Measurements from ENCODE around the gene LTBP3. TPM values are rescaled to one million over a fixed set of nuclear protein-coding genes. Genes with fewer than 3 reads are reported as not detected.

The LTBP3 gene
- total and polyA plus RNA-seq, 9 of the 15 experiments (the other 6 are each of a cell fraction or from before 2014, with no cell fraction given) = 0.06 to 20.5 (median 4.8) TPM

- no peak for TF ChIP-seq ZBTB8A (IDR thresholded peaks at IDR 0.05; ENCODE audit: partially characterized antibody)
- TF ChIP-seq ZBTB2 (IDR thresholded peaks at IDR 0.05) = peak; percentile 67
- TF ChIP-seq CTCF (IDR thresholded peaks at IDR 0.05 in 2 of 3, conservative IDR thresholded peaks at IDR 0.05 in 1 of 3; ENCODE audit: insufficient read depth in 2 of 3, low read depth in 1 of 3, low read length in 3 of 3) = peak; percentile 77 to 86 (median 81)
- TF ChIP-seq BHLHE40 (IDR thresholded peaks at IDR 0.05; ENCODE audit: low read length) = peak; percentile 34; the same call in 1 of the 2 replicates
- TF ChIP-seq POLR2A (conservative IDR thresholded peaks at IDR 0.05) = peak; percentile 85
- TF ChIP-seq KDM5B (IDR thresholded peaks at IDR 0.05; ENCODE audit: insufficient replicate concordance, low read depth, low read length) = peak; percentile 62
- TF ChIP-seq USF1 (CRISPR knock-in tag; IDR thresholded peaks at IDR 0.05) = peak; percentile 33; the same call in 1 of the 2 replicates
- peak; percentile 92 for TF ChIP-seq KLF13 (tag; IDR thresholded peaks at IDR 0.05; ENCODE audit: borderline replicate concordance, low read depth)
- TF ChIP-seq STAG1 (CRISPR knock-in tag; IDR thresholded peaks at IDR 0.05; ENCODE audit: borderline replicate concordance) = no peak
- TF ChIP-seq CXXC5 (CRISPR knock-in tag; IDR thresholded peaks at IDR 0.05) = peak; percentile 94
- TF ChIP-seq RNF2 (IDR thresholded peaks at IDR 0.05) = peak; percentile 78; the same call in 1 of the 2 replicates
- TF ChIP-seq UBTF (IDR thresholded peaks at IDR 0.05; ENCODE audit: borderline replicate concordance in 1 of 2, low read depth in 2 of 2, low read length in 2 of 2) = peak in 1 of 2 experiments; percentile 84; a peak in 2 of 4 replicates
- TF ChIP-seq PCBP1 (IDR thresholded peaks at IDR 0.05; ENCODE audit: low read depth, low read length, poor library complexity, severe bottlenecking) = peak; percentile 68
- peak; percentile 87 for TF ChIP-seq PHF20 (IDR thresholded peaks at IDR 0.05; ENCODE audit: partially characterized antibody)
- peak; percentile 19; the same call in 1 of the 2 replicates for TF ChIP-seq NFIC (IDR thresholded peaks at IDR 0.05)
- TF ChIP-seq STAT6 (CRISPR knock-in tag; IDR thresholded peaks at IDR 0.05) = 0 out of 2 replicates have a peak, but pooled peaks have one; percentile 86
- TF ChIP-seq NFRKB (IDR thresholded peaks at IDR 0.05; ENCODE audit: low read depth) = peak; percentile 28; the same call in 1 of the 2 replicates
These were observed 12.1 kb upstream of the LTBP3 start, which contains the start of gene ZNRD2 (continued) for GRCh38 chr11:65569973-65570918.
